Thymus (tissue), 11 donors: Measurements from ENCODE around the gene OR4D1. TPM values are rescaled to one million over a fixed set of nuclear protein-coding genes. Genes with fewer than 3 reads are reported as not detected.
"Not testable (repeated sequence)": the region's sequence is repeated elsewhere in the genome, so short reads cannot be mapped to it uniquely, and the experiment has no call there.

Source experiments
- DNase-seq, 9 donors: peaks; one replicate each; pipeline ENCODE4 v3.0.0-alpha.2; 2013; ENCODE audit warnings: low spot score in 9 of 9, low read depth in 6 of 9, missing footprints in 1 of 9
- H3K27ac ChIP-seq, 2 donors: one replicate each; pipeline ENCODE4 v1.5.1; 2013; ENCODE audit warnings: control low read depth in 1 of 2, low read depth in 1 of 2, low read length in 1 of 2, mild to moderate bottlenecking in 1 of 2, moderate library complexity in 1 of 2
- H3K27me3 ChIP-seq, 2 donors: one replicate each; pipeline ENCODE4 v1.5.1; 2013; ENCODE audit warnings: low read length in 1 of 2; ENCODE audit not compliant: control insufficient read depth in 2 of 2, insufficient read depth in 1 of 2
- H3K36me3 ChIP-seq, 2 donors: one replicate each; pipeline ENCODE4 v1.5.1; 2013; ENCODE audit warnings: low read length in 1 of 2, mild to moderate bottlenecking in 1 of 2, moderate library complexity in 1 of 2; ENCODE audit not compliant: control insufficient read depth in 2 of 2, insufficient read depth in 2 of 2
- H3K4me1 ChIP-seq, 2 donors: one replicate each; pipeline ENCODE4 v1.5.1; 2013; ENCODE audit warnings: low read length in 2 of 2; ENCODE audit not compliant: control insufficient read depth in 2 of 2, insufficient read depth in 2 of 2
- H3K4me3 ChIP-seq, 2 donors: one replicate each; pipeline ENCODE4 v1.5.1; 2013; ENCODE audit warnings: low read length in 2 of 2, control low read depth in 1 of 2, mild to moderate bottlenecking in 1 of 2
- H3K9me3 ChIP-seq, 2 donors: one replicate each; pipeline ENCODE4 v1.5.1; 2013; ENCODE audit warnings: low read length in 1 of 2, mild to moderate bottlenecking in 1 of 2; ENCODE audit not compliant: control insufficient read depth in 2 of 2, insufficient read depth in 1 of 2
- WGBS: extraction: QIAGEN DNeasy Blood & Tissue Kit; methylation state at CpG from one replicate; pipeline ENCODE4 v1.1.7; 2013; 5-methylcytosine and 5-hydroxymethylcytosine counted together
- polyA plus RNA-seq: library from polyadenylated mRNA; stranded (reverse); fragments of 200-250 nt; gene quantifications from one replicate; pipeline ENCODE4 v1.2.3, GENCODE V29; 2013
- total RNA-seq: library from RNA; stranded (reverse); fragments of 120-200 nt; gene quantifications from one replicate; pipeline ENCODE4 v1.2.4, GENCODE V29; 2013
- donor health status: healthy.

The OR4D1 gene
- total and polyA plus RNA-seq, 2 donors, result 0.05 to 0.11 TPM

DNA sequence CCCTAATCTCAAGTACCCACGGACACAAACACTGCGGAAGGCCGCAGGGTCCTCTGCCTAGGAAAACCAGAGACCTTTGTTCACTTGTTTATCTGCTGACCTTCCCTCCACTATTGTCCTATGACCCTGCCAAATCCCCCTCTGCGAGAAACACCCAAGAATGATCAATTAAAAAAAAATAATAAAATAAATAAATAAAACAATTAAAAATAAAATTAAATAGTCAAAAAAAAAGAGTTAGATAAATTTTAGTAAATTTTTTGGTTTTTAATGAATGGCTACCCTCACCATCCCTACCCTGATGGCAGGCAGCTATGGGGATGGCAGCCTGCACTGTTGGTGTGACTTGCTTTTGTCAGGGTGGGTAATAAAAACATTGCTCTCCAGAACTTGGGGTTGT is 4.8 kb upstream of the OR4D1 start:
- H3K9me3 ChIP-seq, result not testable (repeated sequence)
- WGBS, result 99% methylated on average over 4 of the region's 4 CpGs

GRCh38 chr17:58144801-58145200 is 3.4 kb upstream of the OR4D1 start:
- no peaks in the 10 kb centered on the region for H3K36me3 ChIP-seq
- H3K4me3 ChIP-seq, result no peak overlapping the region
- no peak overlapping the region for H3K27ac ChIP-seq
- peaks cover 0 to 2% of the 10 kb centered on the region in 2 donors for H3K27me3 ChIP-seq
- H3K4me1 ChIP-seq, result no peaks in the 10 kb centered on the region
- DNase-seq, result no peak
- 97% methylated on average over 1 of the region's 1 CpG for WGBS
- no peaks in the 10 kb centered on the region for H3K9me3 ChIP-seq

More for the DNA sequence above, 4.8 kb upstream of the OR4D1 start:
- H3K4me3 ChIP-seq, DNase-seq, H3K27ac ChIP-seq, H3K27me3 ChIP-seq, H3K36me3 ChIP-seq, H3K4me1 ChIP-seq: not testable (repeated sequence)

DNA sequence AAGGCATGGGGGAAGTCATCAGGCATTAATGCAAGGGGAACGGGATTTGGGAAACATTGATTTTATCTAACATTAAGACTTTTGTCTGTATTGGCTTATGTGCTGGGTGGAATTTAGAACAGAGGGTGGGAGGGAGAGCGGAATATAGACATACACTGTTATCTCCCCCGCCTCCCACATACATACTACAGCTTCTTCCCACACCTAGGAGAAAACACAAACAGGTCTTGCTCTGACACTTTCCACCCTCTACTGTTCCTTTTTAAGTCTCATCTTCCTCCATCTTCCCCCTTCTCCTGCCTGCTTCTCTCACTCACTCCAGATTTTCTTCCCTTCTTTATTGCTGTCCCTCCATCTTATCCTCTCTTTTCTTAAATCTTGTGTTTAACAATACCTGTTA is 425 bp downstream of the OR4D1 start:
- peaks cover 5 to 11% of the 10 kb centered on the region in 2 donors for H3K4me1 ChIP-seq
- peaks cover 0 to 10% of the 10 kb centered on the region in 2 donors for H3K27me3 ChIP-seq
- H3K9me3 ChIP-seq, result no peaks in the 10 kb centered on the region
- WGBS, result 97% methylated on average over 3 of the region's 3 CpGs
- no peaks in the 10 kb centered on the region for H3K36me3 ChIP-seq
- H3K4me3 ChIP-seq, result no peak overlapping the region
- no peak overlapping the region for H3K27ac ChIP-seq
- no peak for DNase-seq

- no peak for DNase-seq
- H3K27me3 ChIP-seq, result peaks cover 0 to 15% of the 10 kb centered on the region in 2 donors
- H3K4me1 ChIP-seq, result peaks cover 5 to 11% of the 10 kb centered on the region in 2 donors
- no peaks in the 10 kb centered on the region for H3K9me3 ChIP-seq
- WGBS, result 94% methylated on average over 6 of the region's 6 CpGs
- H3K27ac ChIP-seq, result no peak overlapping the region
- no peak overlapping the region for H3K4me3 ChIP-seq
- no peaks in the 10 kb centered on the region for H3K36me3 ChIP-seq
Measured at GRCh38 chr17:58150394-58150793, 2.2 kb downstream of the OR4D1 start.

- Histone ChIP-seq H3K4me3 (no peak overlapping the region), H3K9me3 (no peaks in the 10 kb centered on the region), H3K27me3 (peaks cover 19 to 42% of the 10 kb centered on the region in 2 donors), H3K4me1 (peaks cover 11% of the 10 kb centered on the region in 2 donors), H3K36me3 (no peaks in the 10 kb centered on the region), H3K27ac (no peak overlapping the region)
- WGBS, result 3% methylated on average over 2 of the region's 2 CpGs
- peak in 4 of 9 donors; percentile 11 to 59 (median 29) for DNase-seq
Measured at GRCh38 chr17:58153046-58153445, 4.9 kb downstream of the OR4D1 start.

DNA sequence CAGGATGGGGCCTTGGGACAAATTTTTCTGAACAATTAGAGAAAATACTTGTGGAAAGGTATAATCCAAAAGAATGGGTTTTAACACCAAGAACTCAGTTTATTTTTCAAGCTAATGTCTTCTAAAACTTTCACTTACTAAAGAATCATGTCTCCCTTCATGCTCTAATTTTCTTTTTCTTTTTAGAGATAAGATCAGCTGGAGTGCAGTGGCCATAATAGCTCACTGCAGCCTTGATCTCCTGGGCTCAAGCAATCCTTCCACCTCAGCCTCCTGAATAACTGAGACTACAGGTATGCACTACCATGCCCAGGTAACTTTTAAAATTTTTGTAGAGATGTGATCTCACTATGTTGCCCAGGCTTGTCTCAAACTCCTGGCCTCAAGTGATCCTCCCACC is 5.5 kb downstream of the OR4D1 start:
- H3K9me3 ChIP-seq, result no peaks in the 10 kb centered on the region
- no peak overlapping the region for H3K27ac ChIP-seq
- H3K4me3 ChIP-seq, result no peak overlapping the region
- no peak for DNase-seq
- H3K27me3 ChIP-seq, result peaks cover 22 to 45% of the 10 kb centered on the region in 2 donors
- peaks cover 11% of the 10 kb centered on the region in 2 donors for H3K4me1 ChIP-seq
- H3K36me3 ChIP-seq, result no peaks in the 10 kb centered on the region

DNA sequence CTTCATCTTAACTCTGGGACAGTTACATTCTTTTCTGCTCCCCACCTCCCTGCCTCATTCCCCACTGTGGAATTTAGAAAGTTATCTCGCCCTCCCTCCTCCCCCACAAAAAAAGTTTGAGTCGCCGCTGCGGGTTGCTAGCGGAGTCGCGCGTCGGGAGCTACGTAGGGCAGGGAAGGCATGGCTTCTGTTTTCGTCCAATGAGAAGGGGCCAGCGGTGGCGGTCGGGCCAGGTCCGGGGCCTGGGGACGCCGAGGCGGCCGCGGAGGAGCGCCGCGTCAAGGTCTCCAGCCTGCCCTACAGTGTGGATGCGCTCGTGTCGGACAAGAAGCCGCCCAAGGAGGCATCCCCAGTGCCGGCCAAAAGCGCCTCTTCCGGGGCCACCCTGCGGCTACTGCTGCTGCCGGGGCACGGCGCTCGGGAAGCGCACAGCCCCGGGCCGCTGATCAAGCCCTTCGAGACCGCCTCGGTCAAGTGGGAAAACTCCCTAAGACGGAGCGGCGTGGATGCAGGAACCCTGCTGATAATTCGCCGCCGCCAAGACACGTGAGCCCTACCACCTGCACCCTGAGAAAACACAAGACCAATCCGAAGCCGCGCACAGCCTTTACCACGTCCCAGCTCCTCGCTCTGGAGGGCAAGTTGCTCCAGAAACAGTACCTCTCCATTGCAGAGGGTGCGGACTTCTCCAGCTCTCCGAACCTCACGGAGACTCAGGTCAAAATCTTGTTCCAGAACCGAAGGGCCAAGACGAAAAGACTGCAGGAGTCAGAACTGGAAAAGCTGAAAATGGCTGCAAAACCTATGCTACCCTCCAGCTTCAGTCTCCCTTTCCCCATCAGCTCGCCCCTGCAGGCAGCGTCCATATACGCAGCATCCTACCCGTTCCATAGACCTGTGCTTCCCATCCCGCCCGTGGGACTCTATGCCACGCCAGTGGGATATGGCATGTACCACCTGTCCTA is 8.9 kb downstream of the OR4D1 start:
- Histone ChIP-seq H3K4me1 (peaks cover 11% of the 10 kb centered on the region in 2 donors), H3K36me3 (no peaks in the 10 kb centered on the region), H3K4me3 (peak overlapping the region in 1 of 2 donors; percentile 35), H3K27me3 (peaks cover 22 to 55% of the 10 kb centered on the region in 2 donors), H3K27ac (no peak overlapping the region), H3K9me3 (no peaks in the 10 kb centered on the region)
- DNase-seq, result peak in 2 of 9 donors; percentile 6 to 24
- WGBS, result 3% methylated on average over 65 of the region's 65 CpGs

DNA sequence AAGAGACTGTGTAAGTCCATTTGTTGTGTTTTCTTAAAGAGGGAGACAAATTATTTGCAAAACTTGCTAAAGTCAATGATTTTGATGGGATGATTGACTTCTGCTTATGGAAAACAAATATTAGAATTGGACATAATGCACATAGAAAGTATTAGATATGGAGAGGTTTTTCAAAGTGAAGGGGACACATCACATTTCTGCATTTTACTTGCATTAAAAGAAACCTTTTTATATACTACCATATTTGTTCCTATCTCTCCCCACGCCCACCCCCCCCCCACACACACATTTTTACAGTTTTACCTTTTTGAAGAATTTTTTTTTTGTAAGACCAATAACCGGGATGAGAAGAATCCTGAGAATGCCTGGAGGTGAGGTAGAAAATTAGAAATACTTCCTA is 10.0 kb downstream of the OR4D1 start:
- H3K9me3 ChIP-seq, result no peaks in the 10 kb centered on the region
- WGBS, result 93% methylated on average over 2 of the region's 2 CpGs

DNA sequence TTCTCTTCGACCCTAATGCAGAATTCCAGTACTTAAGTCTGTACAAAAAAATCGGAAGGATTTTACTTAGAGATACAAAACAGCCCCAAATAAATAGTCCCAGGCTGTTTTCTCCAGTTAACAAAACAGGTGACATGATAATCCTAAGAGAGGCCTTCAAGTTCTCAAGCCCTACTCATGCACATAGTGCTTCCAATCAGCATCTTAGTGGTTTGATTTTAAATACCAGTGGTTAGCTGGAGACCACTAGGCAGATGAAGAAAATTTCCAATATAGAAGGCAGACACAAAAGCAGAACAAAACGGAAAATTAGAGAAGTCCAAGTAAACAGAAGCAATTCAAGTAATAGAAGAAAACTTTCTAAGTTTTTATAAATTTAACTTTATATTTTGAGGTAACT is 13.4 kb downstream of the OR4D1 start:
- 93% methylated on average over 3 of the region's 3 CpGs for WGBS
- Histone ChIP-seq H3K9me3 (no peaks in the 10 kb centered on the region), H3K36me3 (no peaks in the 10 kb centered on the region), H3K4me3 (no peak overlapping the region), H3K4me1 (peaks cover 0 to 6% of the 10 kb centered on the region in 2 donors), H3K27ac (no peak overlapping the region), H3K27me3 (peaks cover 15 to 43% of the 10 kb centered on the region in 2 donors)
- no peak for DNase-seq

More for the DNA sequence above, 10.0 kb downstream of the OR4D1 start:
- Histone ChIP-seq H3K36me3 (no peaks in the 10 kb centered on the region), H3K4me1 (peaks cover 3 to 7% of the 10 kb centered on the region in 2 donors), H3K27ac (no peak overlapping the region), H3K27me3 (peaks cover 22 to 55% of the 10 kb centered on the region in 2 donors), H3K4me3 (no peak overlapping the region)
- DNase-seq, result no peak
